ENCODE measurements around the gene IDE.

DNA sequence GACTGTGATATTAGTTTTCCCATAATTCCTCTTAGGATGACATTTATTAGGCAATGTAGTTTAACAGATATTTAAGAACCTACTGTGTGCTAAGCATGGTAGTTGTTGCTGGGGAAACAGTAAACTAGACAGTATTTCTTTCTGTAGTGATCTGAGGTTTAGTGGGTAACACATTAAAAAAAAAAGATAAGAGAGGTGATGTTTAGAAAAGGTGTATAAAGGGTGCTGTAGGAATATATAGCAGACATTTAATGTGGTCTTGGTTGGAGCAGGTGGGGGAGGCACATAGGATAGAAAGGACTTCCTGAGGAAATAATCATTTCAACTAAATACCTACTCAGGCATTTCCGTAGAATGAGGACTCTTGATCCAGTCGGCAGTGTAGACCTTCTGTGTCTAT, 30.9 kb upstream of the IDE start:
- TF ChIP-seq TAF1 (IDR thresholded peaks at IDR 0.05; ENCODE audit: borderline replicate concordance, low read depth, low read length) (no peak), POLR2A (IDR thresholded peaks at IDR 0.05; ENCODE audit: low read depth, low read length) (no peak)

All from GM12892 (cell line).